ENCODE measurements around the gene CDH16. TPM values are rescaled to one million over a fixed set of nuclear protein-coding genes. Genes with fewer than 3 reads are reported as not detected.

Gene CDH16
- total RNA-seq, 1 experiment from 2014 or later: not detected

- Mint-ChIP-seq H3K27me3 (ENCODE audit: insufficient read depth, unreplicated experiment) (no peaks in the 10 kb centered on the region), H3K4me3 (ENCODE audit: unreplicated experiment) (no peak overlapping the region), H3K27ac (ENCODE audit: low read depth, unreplicated experiment) (no peak overlapping the region), H3K36me3 (ENCODE audit: insufficient read depth, unreplicated experiment) (no peaks in the 10 kb centered on the region), H3K9me3 (ENCODE audit: unreplicated experiment) (no peaks in the 10 kb centered on the region), H3K4me1 (ENCODE audit: insufficient read depth, unreplicated experiment) (peaks cover 19% of the 10 kb centered on the region)
- TF ChIP-seq CTCF (IDR thresholded peaks at IDR 0.05; ENCODE audit: unreplicated experiment): no peak
- no TSS peak for BruUV-seq (replicated peaks)
- intact Hi-C loops (cut with micrococcal nuclease): no loop called here
- ChIA-PET CTCF (interaction anchor here (1.7 kb wide), 1 partner anchor 10 kb away, joined by 6 read pairs; no protein-coding TSS in a partner anchor), POLR2A (interaction anchor here (0.6 kb wide), 1 partner anchor 574 kb away, joined by 3 read pairs; no protein-coding TSS in a partner anchor)
- DNase-seq (ENCODE audit: unreplicated experiment): no peak
Observed at GRCh38 chr16:66878067-66878466, 40.6 kb downstream of the CDH16 start.

GRCh38 chr16:66874079-66874775, 44.5 kb downstream of the CDH16 start:
- CTCF ChIA-PET: interaction anchor here (0.6 to 12.7 kb wide), 12 partner anchors 12 to 467 kb away, joined by 3 to 197 read pairs (median 4); partner anchors contain the start of gene NAE1
- no TSS peak for BruUV-seq (replicated peaks)
- no peak for TF ChIP-seq CTCF (IDR thresholded peaks at IDR 0.05; ENCODE audit: unreplicated experiment)
- POLR2A ChIA-PET: no interaction called here
- peaks cover 14% of the 10 kb centered on the region for H3K4me1 Mint-ChIP-seq (ENCODE audit: insufficient read depth, unreplicated experiment)
- intact Hi-C loops (cut with micrococcal nuclease): no loop called here
- H3K36me3 Mint-ChIP-seq (ENCODE audit: insufficient read depth, unreplicated experiment): no peaks in the 10 kb centered on the region
- DNase-seq (ENCODE audit: unreplicated experiment): no peak
- H3K9me3 Mint-ChIP-seq (ENCODE audit: unreplicated experiment): no peaks in the 10 kb centered on the region
- H3K4me3 Mint-ChIP-seq (ENCODE audit: unreplicated experiment): no peak overlapping the region
- no peaks in the 10 kb centered on the region for H3K27me3 Mint-ChIP-seq (ENCODE audit: insufficient read depth, unreplicated experiment)
- no peak overlapping the region for H3K27ac Mint-ChIP-seq (ENCODE audit: low read depth, unreplicated experiment)

GRCh38 chr16:66873685-66874055, 45.0 kb downstream of the CDH16 start:
- ChIA-PET POLR2A (interaction anchor here (0.6 to 1.7 kb wide), 3 partner anchors 44 to 155 kb away, joined by 3 to 11 read pairs (median 4); partner anchors contain the start of gene NAE1), CTCF (interaction anchor here (0.6 to 12.7 kb wide), 24 partner anchors 11 to 468 kb away, joined by 3 to 197 read pairs (median 4); partner anchors contain the start of genes CA7 and NAE1)

More at GRCh38 chr16:66873685-66874055, 45.0 kb downstream of the CDH16 start:
- Mint-ChIP-seq H3K27ac (ENCODE audit: low read depth, unreplicated experiment) (no peak overlapping the region), H3K36me3 (ENCODE audit: insufficient read depth, unreplicated experiment) (no peaks in the 10 kb centered on the region), H3K27me3 (ENCODE audit: insufficient read depth, unreplicated experiment) (no peaks in the 10 kb centered on the region), H3K4me3 (ENCODE audit: unreplicated experiment) (peak overlapping the region; percentile 71), H3K4me1 (ENCODE audit: insufficient read depth, unreplicated experiment) (peaks cover 14% of the 10 kb centered on the region), H3K9me3 (ENCODE audit: unreplicated experiment) (no peaks in the 10 kb centered on the region)
- DNase-seq (ENCODE audit: unreplicated experiment): no peak
- intact Hi-C loops (cut with micrococcal nuclease): loop anchor here (2.0 kb wide), 1 partner anchor 43 kb away; the partner anchor contains the start of gene NAE1
- no peak for TF ChIP-seq CTCF (IDR thresholded peaks at IDR 0.05; ENCODE audit: unreplicated experiment)
- BruUV-seq (replicated peaks): no TSS peak

Measured in MCF 10A (cell line).